Neural cell (in vitro differentiated cells): ENCODE data around the gene NDUFA9. TPM values are rescaled to one million over a fixed set of nuclear protein-coding genes. Genes with fewer than 3 reads are reported as not detected.

Experiments used
- H2AFZ ChIP-seq: fragments of 200-600, 300-800 bp; sonication (generic), shearing (Covaris generic); 2 replicates; pipeline ENCODE4 v1.6.0; 2014; ENCODE audit warnings: low read depth, mild to moderate bottlenecking, antibody characterized with exemption, low read length, moderate library complexity
- H3F3A ChIP-seq: fragments of 200-600 bp; shearing (Covaris generic); 2 replicates; pipeline ENCODE4 v1.6.1; 2016; ENCODE audit warnings: mild to moderate bottlenecking, moderate library complexity, mixed read lengths, antibody characterized with exemption, low read length; ENCODE audit not compliant: insufficient read depth, poor library complexity, severe bottlenecking
- H3K27ac ChIP-seq: fragments of 200-600, 300-800 bp; sonication (generic), shearing (Covaris generic); 2 replicates; pipeline ENCODE4 v1.5.1; 2014; ENCODE audit warnings: mild to moderate bottlenecking, low read length, moderate library complexity
- H3K27me3 ChIP-seq: fragments of 300-800, 200-600 bp; sonication (generic), shearing (Covaris generic); 2 replicates; pipeline ENCODE4 v1.6.0; 2014; ENCODE audit warnings: mild to moderate bottlenecking, low read depth, low read length, moderate library complexity; ENCODE audit not compliant: insufficient read depth
- H3K36me3 ChIP-seq: fragments of 300-800, 200-600 bp; sonication (generic), shearing (Covaris generic); 2 replicates; pipeline ENCODE4 v1.5.1; 2014; ENCODE audit warnings: mild to moderate bottlenecking, antibody characterized with exemption, low read length, moderate library complexity; ENCODE audit not compliant: insufficient read depth
- H3K4me2 ChIP-seq: fragments of 300-800, 200-600 bp; sonication (generic), shearing (Covaris generic); 2 replicates; pipeline ENCODE4 v1.6.0; 2014; ENCODE audit warnings: mild to moderate bottlenecking, low read length
- H3K4me3 ChIP-seq: fragments of 300-800, 200-600 bp; sonication (generic), shearing (Covaris generic); 2 replicates; pipeline ENCODE4 v1.5.1; 2014; ENCODE audit warnings: mild to moderate bottlenecking, low read length, moderate library complexity
- H3K79me2 ChIP-seq: fragments of 200-600 bp; shearing (Covaris generic); replicated peaks from 2 replicates; pipeline ENCODE4 v1.6.0; 2014; ENCODE audit warnings: mild to moderate bottlenecking, low read length, moderate library complexity; ENCODE audit not compliant: insufficient read depth
- H3K9ac ChIP-seq: fragments of 300-800, 200-600 bp; sonication (generic), shearing (Covaris generic); 2 replicates; pipeline ENCODE4 v1.6.1; 2016; ENCODE audit warnings: mild to moderate bottlenecking, low read length, mixed read lengths
- H3K9me2 ChIP-seq: fragments of 200-600 bp; shearing (Covaris generic); 2 replicates; pipeline ENCODE4 v1.6.1; 2016; ENCODE audit warnings: mild to moderate bottlenecking, low read length, mixed read lengths; ENCODE audit not compliant: insufficient read depth
- H3K9me3 ChIP-seq: fragments of 200-600, 300-800 bp; sonication (generic), shearing (Covaris generic); 2 replicates; pipeline ENCODE4 v1.6.1; 2016; ENCODE audit warnings: mild to moderate bottlenecking, mixed run types, low read length, moderate library complexity, mixed read lengths
- H4K20me1 ChIP-seq: fragments of 200-600 bp; shearing (Covaris generic); 2 replicates; pipeline ENCODE4 v1.6.1; 2016; ENCODE audit warnings: mild to moderate bottlenecking, mixed run types; ENCODE audit not compliant: insufficient read depth
- EP300 ChIP-seq: fragments of 450-650 bp; conservative IDR thresholded peaks from 2 replicates; pipeline ENCODE4 v1.6.1; 2014; ENCODE audit warnings: antibody characterized with exemption, mild to moderate bottlenecking, moderate library complexity; ENCODE audit not compliant: poor library complexity, severe bottlenecking
- EZH2 ChIP-seq: fragments of 200-600, 300-800 bp; shearing (Covaris generic), sonication (generic); IDR thresholded peaks from 2 replicates; pipeline ENCODE4 v1.6.1; 2014; ENCODE audit warnings: antibody characterized with exemption, low read length, borderline replicate concordance, mild to moderate bottlenecking; ENCODE audit not compliant: insufficient read depth, poor library complexity, severe bottlenecking
- MXI1 ChIP-seq: fragments of 450-650 bp; conservative IDR thresholded peaks from 2 replicates; pipeline ENCODE4 v1.6.1; 2014; ENCODE audit warnings: antibody characterized with exemption, mild to moderate bottlenecking; ENCODE audit not compliant: poor library complexity, severe bottlenecking
- POLR2AphosphoS5 ChIP-seq: IDR thresholded peaks from 2 replicates; pipeline ENCODE4 v1.6.1; 2012
- RAD21 ChIP-seq: fragments of 450-650 bp; conservative IDR thresholded peaks from 2 replicates; pipeline ENCODE4 v1.6.1; 2014; ENCODE audit warnings: antibody characterized with exemption, mild to moderate bottlenecking, moderate library complexity
- REST ChIP-seq: IDR thresholded peaks from 2 replicates; pipeline ENCODE4 v1.6.1; 2012; ENCODE audit warnings: borderline replicate concordance
- SMC3 ChIP-seq: fragments of 450-650 bp; conservative IDR thresholded peaks from 2 replicates; pipeline ENCODE4 v1.6.1; 2014; ENCODE audit warnings: antibody characterized with exemption, mild to moderate bottlenecking, moderate library complexity; ENCODE audit not compliant: poor library complexity
- TAF1 ChIP-seq: IDR thresholded peaks from 2 replicates; pipeline ENCODE4 v1.6.1; 2012; ENCODE audit warnings: low read depth
- polyA plus RNA-seq: library from polyadenylated mRNA; depleted of rRNA; stranded (reverse); fragments of >200 nt; gene quantifications from 2 replicates; pipeline ENCODE4 v1.2.3, GENCODE V29; 2014
- TF ChIP-seq, protein P1 (sequence below): fragments of 450-650 bp; IDR thresholded peaks from 2 replicates; pipeline ENCODE4 v1.5.1; 2014; ENCODE audit warnings: antibody characterized with exemption, mild to moderate bottlenecking, moderate library complexity; ENCODE audit not compliant: poor library complexity, severe bottlenecking

Gene NDUFA9
- polyA plus RNA-seq, 1 donor from 2014 or later = 73.3 TPM

DNA sequence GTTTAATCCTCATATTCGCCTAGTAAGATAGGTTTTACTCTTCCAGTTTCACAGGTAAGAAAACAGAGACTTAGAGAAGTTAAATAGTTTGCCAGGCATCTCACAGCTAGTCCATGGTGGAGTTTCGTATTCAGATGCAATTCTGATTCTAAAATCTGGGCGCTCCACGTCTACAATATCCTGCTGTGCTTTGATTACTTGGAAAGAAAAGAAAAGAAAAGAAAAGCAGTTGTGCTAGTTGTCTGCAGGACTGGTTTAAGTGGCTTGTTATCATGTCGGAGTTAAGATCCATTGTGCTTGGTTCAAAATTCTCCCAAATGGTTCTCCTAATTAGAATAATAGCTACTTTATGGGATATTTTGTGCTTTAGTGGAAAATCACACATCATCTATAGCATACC, 18.7 kb upstream of the NDUFA9 start:
- Histone ChIP-seq H3K27me3 (no peaks in the 10 kb centered on the region), H3K79me2 (no peaks in the 10 kb centered on the region), H3K4me2 (no peak overlapping the region), H3K4me3 (no peak overlapping the region), H3K9me3 (no peaks in the 10 kb centered on the region), H3K36me3 (no peaks in the 10 kb centered on the region), H4K20me1 (no peaks in the 10 kb centered on the region), H2AFZ (no peak overlapping the region), H3K27ac (no peak overlapping the region), H3K9me2 (no peaks in the 10 kb centered on the region), H3F3A (no peaks in the 10 kb centered on the region), H3K9ac (no peak overlapping the region)
- TF ChIP-seq REST (no peak), TAF1 (no peak), RAD21 (no peak), EP300 (no peak), EZH2 (no peak), MXI1 (no peak), SMC3 (no peak), POLR2AphosphoS5 (no peak)
- TF ChIP-seq, protein P1, sequence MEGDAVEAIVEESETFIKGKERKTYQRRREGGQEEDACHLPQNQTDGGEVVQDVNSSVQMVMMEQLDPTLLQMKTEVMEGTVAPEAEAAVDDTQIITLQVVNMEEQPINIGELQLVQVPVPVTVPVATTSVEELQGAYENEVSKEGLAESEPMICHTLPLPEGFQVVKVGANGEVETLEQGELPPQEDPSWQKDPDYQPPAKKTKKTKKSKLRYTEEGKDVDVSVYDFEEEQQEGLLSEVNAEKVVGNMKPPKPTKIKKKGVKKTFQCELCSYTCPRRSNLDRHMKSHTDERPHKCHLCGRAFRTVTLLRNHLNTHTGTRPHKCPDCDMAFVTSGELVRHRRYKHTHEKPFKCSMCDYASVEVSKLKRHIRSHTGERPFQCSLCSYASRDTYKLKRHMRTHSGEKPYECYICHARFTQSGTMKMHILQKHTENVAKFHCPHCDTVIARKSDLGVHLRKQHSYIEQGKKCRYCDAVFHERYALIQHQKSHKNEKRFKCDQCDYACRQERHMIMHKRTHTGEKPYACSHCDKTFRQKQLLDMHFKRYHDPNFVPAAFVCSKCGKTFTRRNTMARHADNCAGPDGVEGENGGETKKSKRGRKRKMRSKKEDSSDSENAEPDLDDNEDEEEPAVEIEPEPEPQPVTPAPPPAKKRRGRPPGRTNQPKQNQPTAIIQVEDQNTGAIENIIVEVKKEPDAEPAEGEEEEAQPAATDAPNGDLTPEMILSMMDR = no peak

DNA sequence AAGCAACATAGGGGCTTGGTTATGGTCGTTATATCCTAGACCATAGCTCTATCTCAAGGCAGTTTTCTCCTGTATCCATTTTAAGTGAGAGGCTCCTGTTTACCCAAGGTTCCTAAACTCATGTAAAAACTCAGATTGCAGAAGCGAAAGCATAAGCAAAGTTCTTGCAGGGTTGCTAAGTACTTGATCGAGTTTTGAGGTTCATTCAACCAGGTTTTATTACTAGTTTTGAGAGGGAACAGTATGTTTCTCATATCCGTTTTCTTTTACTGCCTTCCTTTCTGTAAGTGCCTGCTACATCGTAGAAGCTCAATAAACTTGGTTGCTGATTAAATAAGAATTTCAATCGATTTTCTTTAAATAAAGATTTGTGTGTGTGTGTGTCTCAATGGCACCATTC, 5.2 kb upstream of the NDUFA9 start:
- Histone ChIP-seq H4K20me1 (no peaks in the 10 kb centered on the region), H3K79me2 (no peaks in the 10 kb centered on the region), H3K27me3 (no peaks in the 10 kb centered on the region), H3K36me3 (no peaks in the 10 kb centered on the region), H3K4me2 (no peak overlapping the region), H3K4me3 (no peak overlapping the region), H2AFZ (no peak overlapping the region), H3K9me2 (no peaks in the 10 kb centered on the region), H3K9ac (no peak overlapping the region), H3K27ac (no peak overlapping the region), H3K9me3 (no peaks in the 10 kb centered on the region), H3F3A (peaks cover 4% of the 10 kb centered on the region)
- TF ChIP-seq, protein P1 = no peak
- TF ChIP-seq TAF1 (no peak), MXI1 (no peak), POLR2AphosphoS5 (no peak)
